B cell (primary cell): Measurements from ENCODE around the gene GLG1. TPM values are rescaled to one million over a fixed set of nuclear protein-coding genes. Genes with fewer than 3 reads are reported as not detected.

ENCODE experiments used
- ATAC-seq: fragments of 200-7000 bp; cut with Tn5 transposase; one replicate; pipeline ENCODE4 v1.10.0; 2021; ENCODE audit warnings: low read depth, mild to moderate bottlenecking, moderate number of reproducible peaks, moderate library complexity
- CTCF ChIA-PET: fragments of 350-600 bp; sonication (Branson Sonifier 250); formaldehyde crosslinking; loops from one replicate; lab custom pipeline; 2021; ENCODE audit warnings: antibody characterized with exemption, inconsistent platforms; lab: Charles Lee
- POLR2A ChIA-PET: fragments of 350-600 bp; sonication (Branson Sonifier 250); formaldehyde crosslinking; loops from one replicate; lab custom pipeline; 2021; ENCODE audit warnings: antibody characterized with exemption; lab: Charles Lee
- DNase-seq: peaks from one replicate; pipeline ENCODE4 v3.0.0; 2013
- H2AFZ ChIP-seq: 2 replicates; pipeline ENCODE4 v1.6.1; 2012; ENCODE audit warnings: mild to moderate bottlenecking, low read depth, low read length; ENCODE audit not compliant: insufficient read depth, poor library complexity, severe bottlenecking
- H3K27ac ChIP-seq, 2 donors: 1 replicate in 1 of 2; 2 replicates in 1 of 2; pipeline ENCODE4 v1.5.1; 2012 to 2013; ENCODE audit warnings: low read length in 2 of 2, mild to moderate bottlenecking in 2 of 2, moderate library complexity in 1 of 2
- H3K27me3 ChIP-seq, 4 experiments: fragments of 200-600 bp in 1 of 4; sonication (generic) in 1 of 4; replicated peaks in 1 of 4; 1 replicate in 2 of 4; 2 replicates in 2 of 4; pipeline versions ENCODE4 v1.6.1 to v1.7.0; 2013 to 2016; ENCODE audit warnings: low read length in 3 of 4, mild to moderate bottlenecking in 2 of 4, mixed read lengths in 1 of 4, moderate library complexity in 1 of 4; ENCODE audit not compliant: insufficient read depth in 4 of 4, control insufficient read depth in 3 of 4; ENCODE audit errors: control extremely low read depth in 1 of 4
- H3K36me3 ChIP-seq, 2 experiments: replicated peaks in 1 of 2; 1 replicate in 1 of 2; 2 replicates in 1 of 2; pipeline versions ENCODE4 v1.6.1 to v1.7.1; 2013; ENCODE audit warnings: low read length in 1 of 2; ENCODE audit not compliant: insufficient read depth in 2 of 2, control insufficient read depth in 1 of 2; ENCODE audit errors: control extremely low read depth in 1 of 2, extremely low read depth in 1 of 2
- H3K4me1 ChIP-seq, 2 donors: fragments of 200-600 bp in 1 of 2; sonication (generic) in 1 of 2; 1 replicate in 1 of 2; 2 replicates in 1 of 2; pipeline versions ENCODE4 v1.5.1 to v1.6.1; 2013 to 2017; ENCODE audit warnings: low read length in 2 of 2; ENCODE audit not compliant: control insufficient read depth in 2 of 2, insufficient read depth in 2 of 2
- H3K4me2 ChIP-seq: replicated peaks from 2 replicates; pipeline ENCODE3; 2012; ENCODE audit warnings: mild to moderate bottlenecking, low read depth, low read length; ENCODE audit not compliant: poor library complexity, severe bottlenecking
- H3K4me3 ChIP-seq, 5 experiments: fragments of 200-600 bp in 1 of 5; sonication (generic) in 1 of 5; 1 replicate in 3 of 5; 2 replicates in 2 of 5; pipeline versions ENCODE4 v1.5.1 to v1.7.0; 2011 to 2016; ENCODE audit warnings: low read length in 4 of 5, mild to moderate bottlenecking in 4 of 5, low read depth in 2 of 5, control low read depth in 1 of 5, moderate library complexity in 1 of 5; ENCODE audit not compliant: insufficient read depth in 1 of 5; ENCODE audit errors: control extremely low read depth in 1 of 5, extremely low read depth in 1 of 5
- H3K79me2 ChIP-seq: fragments of 200-600 bp; sonication (generic); one replicate; pipeline ENCODE4 v1.6.0; 2016; ENCODE audit warnings: low read length; ENCODE audit not compliant: control insufficient read depth, insufficient read depth
- H3K9ac ChIP-seq: fragments of 200-600 bp; sonication (generic); 2 replicates; pipeline ENCODE4 v1.6.1; 2017; ENCODE audit warnings: mild to moderate bottlenecking, low read length, moderate library complexity
- H3K9me3 ChIP-seq, 3 donors: one replicate each; pipeline versions ENCODE4 v1.6.1 to v1.7.1; 2013; ENCODE audit warnings: low read length in 2 of 3; ENCODE audit not compliant: control insufficient read depth in 2 of 3, insufficient read depth in 1 of 3; ENCODE audit errors: control extremely low read depth in 1 of 3
- H4K20me1 ChIP-seq: 2 replicates; pipeline ENCODE4 v1.6.0; 2012; ENCODE audit warnings: mild to moderate bottlenecking, low read length; ENCODE audit not compliant: insufficient read depth, control insufficient read depth, poor library complexity, severe bottlenecking
- H3K27ac Mint-ChIP-seq: one replicate; pipeline ENCODE4 v1.8.0; 2021; ENCODE audit warnings: mixed read lengths
- H3K27me3 Mint-ChIP-seq: one replicate; pipeline ENCODE4 v1.8.0; 2021; ENCODE audit warnings: mixed read lengths
- H3K4me1 Mint-ChIP-seq: one replicate; pipeline ENCODE4 v1.8.0; 2021; ENCODE audit warnings: mixed read lengths
- H3K4me3 Mint-ChIP-seq: one replicate; pipeline ENCODE4 v1.8.0; 2021; ENCODE audit warnings: mixed read lengths
- H3K9me3 Mint-ChIP-seq: one replicate; pipeline ENCODE4 v1.8.0; 2022; ENCODE audit warnings: mixed read lengths; ENCODE audit not compliant: insufficient read depth
- CTCF ChIP-seq: fragments of 200-600 bp; IDR thresholded peaks from one replicate; pipeline ENCODE4 v1.8.0; 2022; ENCODE audit warnings: antibody characterized with exemption, mild to moderate bottlenecking
- EZH2 ChIP-seq: IDR thresholded peaks from 2 replicates; pipeline ENCODE4 v1.6.1; 2012; ENCODE audit warnings: borderline replicate concordance, low read depth, mild to moderate bottlenecking, moderate library complexity, low read length; ENCODE audit not compliant: insufficient read depth, poor library complexity, severe bottlenecking
- WGBS: methylation state at CpG from one replicate; pipeline ENCODE4 v1.1.5; 2013; ENCODE audit warnings: missing lambda C conversion rate; ENCODE audit not compliant: insufficient coverage; 5-methylcytosine and 5-hydroxymethylcytosine counted together
- intact Hi-C: fragments of 100-400 bp; cut with micrococcal nuclease; formaldehyde crosslinking; loops from one replicate; pipeline ENCODE4 v1.10.0; 2022
- polyA plus RNA-seq: library from polyadenylated mRNA; depleted of rRNA; stranded (reverse); fragments of >200 nt; gene quantifications from 2 replicates; pipeline ENCODE4 v1.2.3, GENCODE V29; 2012
- total RNA-seq, 2 donors: library from RNA; stranded (reverse); fragments of 120-200 nt in 1 of 2; gene quantifications; 1 replicate in 1 of 2; 2 replicates in 1 of 2; pipeline versions ENCODE4 v1.2.3 to v1.2.4, GENCODE V29; 2013 to 2022

The GLG1 gene
- total and polyA plus RNA-seq, 2 donors (not counting 1 experiment from before 2014, with no cell fraction given), result 28.3 to 114 TPM

GRCh38 chr16:74469946-74470478, 136.9 kb downstream of the GLG1 start:
- Mint-ChIP-seq H3K4me3 (no peak overlapping the region), H3K27me3 (no peaks in the 10 kb centered on the region), H3K9me3 (no peaks in the 10 kb centered on the region), H3K27ac (no peak overlapping the region), H3K4me1 (peaks cover 5% of the 10 kb centered on the region)
- Histone ChIP-seq H3K9ac (no peak overlapping the region), H3K4me2 (no peak overlapping the region), H3K4me1 (no peaks in the 10 kb centered on the region), H3K4me3 (no peak overlapping the region), H3K36me3 (peaks cover 14 to 86% of the 10 kb centered on the region in 2 experiments), H2AFZ (no peak overlapping the region), H3K27ac (no peak overlapping the region), H3K9me3 (no peaks in the 10 kb centered on the region), H4K20me1 (no peaks in the 10 kb centered on the region), H3K79me2 (no peaks in the 10 kb centered on the region), H3K27me3 (no peaks in the 10 kb centered on the region)
- intact Hi-C loops, result no loop called here
- no peak for DNase-seq
- no peak for ATAC-seq
- TF ChIP-seq EZH2 (no peak), CTCF (no peak)
- 100% methylated on average over 3 of the region's 6 CpGs for WGBS
- CTCF ChIA-PET, result no interaction called here
- POLR2A ChIA-PET, result no interaction called here

GRCh38 chr16:74468807-74469525, 137.9 kb downstream of the GLG1 start:
- H3K4me1 ChIP-seq, result peaks cover 6 to 7% of the 10 kb centered on the region in 2 donors
- H3K27ac ChIP-seq, result no peak overlapping the region
- ChIA-PET POLR2A (no interaction called here), CTCF (interaction anchor here (1.2 kb wide), 1 partner anchor 393 kb away, joined by 3 read pairs; no protein-coding TSS in a partner anchor)
- H3K9ac ChIP-seq, result no peak overlapping the region
- H3K4me2 ChIP-seq, result no peak overlapping the region
- H3K4me3 ChIP-seq, result no peak overlapping the region
- DNase-seq (no peak), ATAC-seq (no peak)
- intact Hi-C loops, result no loop called here
- H3K27me3 ChIP-seq, result no peaks in the 10 kb centered on the region
- Mint-ChIP-seq H3K27me3 (no peaks in the 10 kb centered on the region), H3K27ac (no peak overlapping the region), H3K4me1 (peaks cover 12% of the 10 kb centered on the region), H3K9me3 (no peaks in the 10 kb centered on the region), H3K4me3 (no peak overlapping the region)
- no peaks in the 10 kb centered on the region for H3K79me2 ChIP-seq
- no peak overlapping the region for H2AFZ ChIP-seq
- H3K9me3 ChIP-seq, result no peaks in the 10 kb centered on the region
- H4K20me1 ChIP-seq, result no peaks in the 10 kb centered on the region
- H3K36me3 ChIP-seq, result peaks cover 14 to 80% of the 10 kb centered on the region in 2 experiments
- no peak for TF ChIP-seq EZH2
- no peak for TF ChIP-seq CTCF
- WGBS, result 95% methylated on average over 8 of the region's 9 CpGs
